NCI-H510A (cell line): Measurements from ENCODE around the gene RNLS.

Source experiments
- DNase-seq: peaks from one replicate; lab custom pipeline; 2025; lab: John Stamatoyannopoulos, UW

The RNLS gene

GRCh38 chr10:88582806-88583583 is at the start of gene RNLS:
Gene RNLS, minus strand, starts transcription at chr10:88583318.
- DNase-seq = peak; percentile 55

DNA sequence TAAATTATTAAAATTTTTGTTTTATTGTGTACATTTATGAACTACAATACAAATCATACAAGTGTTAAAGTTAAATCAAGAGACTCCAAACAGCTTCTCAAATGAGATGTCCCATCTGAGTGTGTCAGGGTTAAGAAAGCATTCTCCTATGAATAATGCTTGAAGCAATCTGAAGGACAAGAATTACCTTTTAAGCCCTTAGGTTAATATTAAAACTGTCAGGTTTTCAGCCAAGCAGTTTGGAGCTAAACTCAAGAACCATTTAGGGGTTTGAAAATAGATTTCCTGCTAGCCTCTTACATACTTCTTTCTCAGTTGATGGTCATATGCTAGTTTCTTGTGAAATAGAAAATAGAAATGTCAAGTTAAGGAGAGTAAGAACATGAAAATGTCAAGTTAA is 41.7 kb upstream of the RNLS start:
- DNase-seq = no peak

DNA sequence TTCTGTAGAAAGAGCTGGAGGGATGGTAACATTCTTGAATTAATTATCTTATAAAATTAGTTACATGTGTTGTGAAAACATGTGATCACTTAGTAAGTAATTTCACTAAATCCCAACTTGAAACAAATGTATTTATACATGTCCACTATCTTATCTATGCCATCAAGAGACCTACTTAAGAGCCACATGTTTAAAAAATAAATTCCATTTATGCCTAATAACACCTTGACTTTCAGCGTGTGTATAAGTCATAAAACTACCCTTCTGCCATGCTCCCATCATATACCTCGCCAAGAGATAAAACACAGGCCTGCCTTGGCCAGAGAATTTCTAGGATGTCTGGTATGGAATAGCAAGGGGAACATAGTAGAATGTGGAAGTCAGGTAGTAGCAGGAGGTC is 40.7 kb upstream of the RNLS start:
- no peak for DNase-seq

GRCh38 chr10:88620441-88620840 is 37.3 kb upstream of the RNLS start:
- no peak for DNase-seq

DNA sequence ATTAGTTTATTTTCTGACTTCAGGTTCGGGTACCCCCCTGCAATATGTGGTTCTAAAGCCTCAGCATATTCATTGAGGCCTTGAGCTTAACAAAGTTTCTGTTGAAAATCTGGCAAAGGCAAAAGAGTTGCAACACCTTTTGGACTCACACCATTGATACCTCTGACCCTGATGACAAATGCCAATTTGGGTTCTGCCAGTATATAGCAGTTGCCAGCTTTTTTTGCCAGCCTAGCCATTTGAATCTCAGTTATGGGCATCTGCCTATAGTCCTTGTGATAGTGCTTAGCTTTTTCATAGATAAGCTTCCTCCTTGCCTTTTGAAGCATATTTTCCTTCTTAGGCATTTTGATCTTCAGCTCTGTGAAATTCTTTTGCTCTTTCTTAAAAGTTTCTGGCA is 35.4 kb upstream of the RNLS start:
- no peak for DNase-seq

DNA sequence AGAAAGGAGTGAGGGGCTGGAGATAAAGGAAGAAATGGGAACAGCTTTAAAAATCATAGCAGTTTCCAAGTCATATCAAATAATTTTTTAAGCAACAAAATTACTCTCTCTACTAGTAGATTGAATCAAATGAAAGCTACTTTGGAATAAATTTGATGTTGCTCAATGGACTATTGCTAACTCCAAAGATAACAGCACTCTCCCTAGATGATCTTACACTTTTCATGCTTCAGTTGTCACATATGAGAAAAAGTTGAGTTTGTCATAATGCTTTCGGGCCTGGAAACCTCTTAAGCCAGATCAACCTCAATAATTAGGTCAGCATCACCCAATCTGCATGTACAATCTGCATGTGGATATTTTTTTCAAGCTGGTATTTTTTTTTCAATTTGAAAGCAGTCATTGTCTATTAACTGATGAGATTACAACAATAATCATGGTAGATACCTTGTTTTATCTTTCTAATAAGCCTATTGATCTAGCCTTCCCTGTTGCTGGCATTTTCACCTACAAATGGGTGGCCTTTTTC is 34.7 kb upstream of the RNLS start:
- DNase-seq = no peak

DNA sequence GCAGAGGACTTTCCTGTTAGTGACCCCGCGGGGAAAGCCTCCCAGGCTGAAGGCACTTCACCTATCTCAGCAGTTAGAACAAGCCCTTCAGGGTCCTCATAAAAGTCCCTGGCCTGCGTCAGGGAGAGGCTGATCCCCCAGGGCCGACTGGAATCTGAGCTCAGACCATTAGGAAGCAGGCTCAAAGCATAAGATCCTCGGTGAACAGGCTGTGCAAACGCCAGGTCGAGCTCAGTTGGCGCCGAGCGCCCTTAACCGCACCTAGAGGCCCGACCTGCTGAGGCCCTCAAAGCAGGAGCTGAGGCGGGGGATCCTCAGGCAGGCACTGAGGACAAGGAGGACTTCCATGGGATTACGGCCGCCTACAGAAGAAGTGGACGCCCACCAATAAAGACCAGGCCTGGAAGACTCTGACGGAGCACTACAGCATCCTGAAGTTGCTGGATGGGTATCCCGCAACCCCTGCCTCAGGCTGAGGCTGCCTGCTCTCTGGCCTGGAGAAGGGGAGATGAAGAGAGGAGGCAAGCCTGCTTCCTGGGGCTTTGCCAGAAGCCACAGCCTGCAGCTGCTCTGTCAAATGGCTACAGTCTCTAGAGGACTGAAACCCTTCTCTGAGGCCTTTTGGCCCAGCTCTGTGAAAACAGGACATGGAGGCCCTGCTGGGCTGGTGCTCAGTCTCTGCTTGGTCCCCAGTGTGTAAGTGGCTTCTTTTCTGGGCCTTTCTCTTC is 33.3 kb upstream of the RNLS start:
- DNase-seq = no peak

GRCh38 chr10:88608780-88609179 is 25.7 kb upstream of the RNLS start:
- no peak for DNase-seq

GRCh38 chr10:88608052-88608732 is 25.1 kb upstream of the RNLS start:
- no peak for DNase-seq

- no peak for DNase-seq
Measured at GRCh38 chr10:88598055-88598454, 14.9 kb upstream of the RNLS start.

DNA sequence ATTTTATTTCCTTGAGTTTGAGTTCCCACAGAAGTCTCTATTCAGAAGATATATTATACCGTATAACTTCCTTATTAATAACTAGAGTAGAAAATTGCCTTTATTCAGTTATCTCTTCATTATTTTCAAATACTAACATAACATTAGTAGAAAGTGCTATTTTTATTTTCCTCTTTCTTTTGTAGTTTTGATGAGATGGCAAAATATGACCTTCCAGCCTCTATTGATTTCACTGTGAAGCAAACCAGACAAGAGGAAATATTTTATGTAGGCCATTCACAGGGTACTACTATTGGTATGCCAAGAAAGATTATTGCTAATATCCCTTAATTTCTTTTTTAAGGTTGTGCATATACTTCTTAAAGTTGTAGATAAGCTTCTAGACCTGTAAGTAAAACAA is 11.4 kb upstream of the RNLS start:
- no peak for DNase-seq

- no peak for DNase-seq
Measured at GRCh38 chr10:88592906-88593305, 9.8 kb upstream of the RNLS start.

DNA sequence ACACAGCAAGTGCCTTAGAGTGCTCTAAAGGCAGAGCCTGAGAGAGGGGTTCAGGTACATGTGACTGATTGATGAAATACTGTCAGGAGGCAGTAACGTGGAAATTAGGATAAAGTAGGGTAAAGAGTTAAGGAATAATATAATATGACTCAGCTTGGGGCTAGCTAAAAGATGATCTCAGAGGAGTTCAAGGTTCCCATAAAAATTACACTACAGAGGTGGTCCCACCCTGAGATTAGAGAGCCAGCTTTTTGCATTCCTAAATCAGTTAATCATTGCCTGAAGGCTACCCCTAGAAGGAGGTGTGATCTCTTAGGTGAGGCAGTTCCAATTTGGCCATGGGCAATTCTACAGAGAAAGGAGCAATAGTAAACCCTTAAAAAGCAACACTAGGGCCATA is 9.3 kb upstream of the RNLS start:
- DNase-seq = no peak

DNA sequence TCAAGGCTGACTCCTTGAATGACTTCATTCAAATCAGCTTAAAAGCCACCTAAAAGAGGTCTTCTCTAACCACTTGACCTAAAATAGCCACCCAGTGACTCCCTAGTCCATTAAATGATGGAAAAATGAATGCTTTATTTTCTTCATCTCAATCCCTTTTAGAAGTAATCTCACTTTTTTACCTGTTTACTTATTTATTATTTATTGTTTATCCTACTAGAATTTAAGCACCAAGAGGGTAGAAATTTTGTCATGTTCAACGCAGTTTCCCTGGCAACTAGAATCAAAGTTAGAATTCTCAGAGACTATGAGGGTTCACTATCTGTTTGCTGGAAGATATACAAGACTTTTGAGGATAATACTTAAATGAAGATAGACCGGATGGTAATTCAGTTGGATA is 3.3 kb upstream of the RNLS start, which contains the start of gene LIPJ:
Gene LIPJ (plus strand): TSS at position 301 of the 400 bp plus-strand sequence. CDS start 3,926 bp downstream, outside the sequence.
- DNase-seq = no peak

GRCh38 chr10:88583584-88583957 is 453 bp upstream of the RNLS start:
- no peak for DNase-seq

DNA sequence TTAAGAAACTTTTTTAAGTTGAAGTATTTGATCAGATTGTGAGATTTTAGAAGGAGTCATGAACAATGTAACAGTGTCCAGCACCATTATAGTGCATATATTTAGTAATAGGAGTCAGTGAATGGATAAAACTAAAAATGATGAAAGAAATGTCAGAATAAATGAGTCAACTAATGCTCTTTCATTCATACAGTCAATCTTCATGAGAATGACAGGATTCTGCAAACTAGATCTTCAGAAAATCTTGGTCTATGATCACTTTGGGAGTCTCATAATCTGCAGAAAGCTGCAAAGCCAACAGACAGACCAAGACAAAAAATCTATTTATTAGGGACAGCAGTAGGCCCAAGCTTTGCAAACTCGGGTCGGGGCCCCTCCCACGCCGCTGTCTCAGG is 710 bp downstream of the RNLS start:
- DNase-seq = no peak

- DNase-seq = no peak
Measured at GRCh38 chr10:88565072-88565471, 18.0 kb downstream of the RNLS start.

GRCh38 chr10:88562152-88562551 is 21.0 kb downstream of the RNLS start:
- DNase-seq = no peak

DNA sequence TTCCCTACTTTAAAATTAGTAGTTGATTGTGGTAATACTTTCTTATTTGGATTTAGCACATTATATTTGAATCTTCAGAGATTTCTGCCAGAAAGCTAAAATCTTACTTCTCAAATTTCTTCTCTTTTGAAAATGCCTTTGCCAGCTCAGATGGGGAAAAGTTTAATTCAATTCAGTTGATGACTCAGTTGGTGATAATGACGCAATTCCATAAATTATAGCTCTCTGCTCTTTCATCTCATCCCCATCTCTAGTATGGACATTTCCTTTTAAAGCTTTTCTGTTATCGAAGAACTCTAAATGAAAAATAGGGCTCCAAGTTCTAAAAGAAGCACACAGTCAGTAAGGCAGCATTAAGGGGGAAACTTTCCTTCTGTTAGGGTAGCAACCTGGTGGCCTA is 25.5 kb downstream of the RNLS start:
- no peak for DNase-seq

GRCh38 chr10:88557256-88557655 is 25.9 kb downstream of the RNLS start:
- DNase-seq = no peak

DNA sequence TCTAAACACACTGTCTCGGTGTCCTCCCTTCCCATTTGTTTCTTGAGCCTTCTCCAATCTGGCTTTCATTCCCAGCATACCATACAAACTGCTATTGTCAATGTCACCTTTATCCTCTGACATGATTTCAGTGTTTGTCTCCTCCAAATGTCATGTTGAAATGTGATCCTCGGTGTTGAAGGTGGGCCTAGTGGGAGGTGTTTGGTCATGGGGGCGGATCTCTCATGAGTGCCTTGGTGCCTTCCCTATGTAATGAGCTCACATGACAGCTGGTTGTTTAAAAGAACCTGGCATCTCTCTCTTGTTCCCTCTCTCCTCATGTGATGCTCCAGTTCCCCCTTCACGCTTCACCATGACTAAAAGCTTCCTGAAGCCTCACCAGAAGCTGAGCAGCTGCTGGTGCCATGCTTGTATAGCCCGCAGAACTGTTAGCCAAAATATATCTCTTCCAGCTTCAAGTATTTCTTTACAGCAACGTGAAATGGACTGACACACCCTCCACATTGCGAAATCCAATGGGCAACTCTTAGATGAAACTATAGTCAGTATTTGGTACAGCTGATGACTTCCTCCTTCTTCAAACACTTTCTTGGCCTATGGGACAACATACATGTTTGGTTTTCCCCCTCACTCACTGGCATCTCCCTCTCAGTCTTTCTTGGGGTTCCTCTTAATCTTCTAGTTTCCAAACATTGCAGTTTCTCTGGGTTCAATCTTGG is 27.8 kb downstream of the RNLS start:
- DNase-seq = no peak

DNA sequence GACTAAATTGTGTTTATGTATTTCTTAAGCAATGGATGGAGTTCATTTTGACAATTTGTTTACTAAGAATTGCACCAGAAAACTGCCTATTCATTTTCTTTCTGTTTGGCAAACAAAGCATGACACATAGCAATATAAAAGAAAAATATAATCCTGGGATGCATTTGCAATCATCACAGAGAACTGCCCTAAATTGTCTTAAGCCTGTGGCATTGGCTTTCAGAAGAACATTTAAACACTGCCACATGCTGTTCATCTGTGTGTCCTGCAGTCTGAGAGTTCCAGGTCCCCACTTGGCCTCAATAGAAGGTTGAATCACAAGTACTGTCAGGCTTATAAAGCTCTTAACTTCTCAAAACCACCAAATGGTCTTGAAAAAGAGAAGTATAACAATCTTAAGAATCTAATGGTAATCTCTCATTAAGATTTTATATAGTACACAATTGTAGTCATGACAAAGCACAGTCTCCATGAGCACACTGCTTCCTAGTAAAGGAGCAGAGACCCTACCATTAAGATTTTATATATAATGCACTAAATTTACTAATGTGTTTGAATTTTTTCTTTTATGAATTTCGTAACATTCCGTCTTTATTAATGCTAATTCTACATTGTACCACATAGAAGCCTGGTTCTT is 29.9 kb downstream of the RNLS start:
- no peak for DNase-seq
